Esophagus muscularis mucosa (tissue), 3 donors: Measurements from ENCODE around the gene HYAL1.

Experiments used
- POLR2A ChIP-seq: fragments of 450-650 bp; IDR thresholded peaks from one replicate; pipeline ENCODE4 v1.6.1; 2017; ENCODE audit warnings: antibody characterized with exemption, moderate library complexity, mild to moderate bottlenecking, low read depth
- POLR2AphosphoS5 ChIP-seq, 2 donors: sonication (generic); formaldehyde crosslinking; IDR thresholded peaks; one replicate each; pipeline ENCODE4 v1.6.1; 2017; ENCODE audit warnings: antibody characterized with exemption in 2 of 2
- TF ChIP-seq, protein P1 (sequence below), 3 experiments: fragments of 200-600 bp in 2 of 3; fragments of 450-650 bp in 1 of 3; sonication (generic) in 2 of 3; IDR thresholded peaks; one replicate each; pipeline ENCODE4 v1.5.1; 2017 to 2019; ENCODE audit warnings: antibody characterized with exemption in 3 of 3, mild to moderate bottlenecking in 2 of 3, moderate library complexity in 1 of 3

DNA sequence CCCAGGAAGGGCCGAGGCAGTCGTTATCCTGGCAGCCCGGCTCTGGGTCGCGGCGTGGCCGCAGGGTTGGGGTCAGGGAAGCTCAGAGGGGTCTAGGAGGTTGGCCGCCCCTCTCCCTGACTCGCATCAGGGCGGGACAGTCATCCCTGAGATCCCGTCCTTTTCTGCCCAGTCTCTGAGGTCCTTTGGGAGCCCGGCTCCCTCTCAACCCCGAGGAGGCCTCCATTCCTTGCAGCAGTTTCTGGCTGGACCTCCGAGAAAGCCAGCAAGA is 18.7 kb upstream of the HYAL1 start:
- no peak for TF ChIP-seq POLR2A
- TF ChIP-seq, protein P1, sequence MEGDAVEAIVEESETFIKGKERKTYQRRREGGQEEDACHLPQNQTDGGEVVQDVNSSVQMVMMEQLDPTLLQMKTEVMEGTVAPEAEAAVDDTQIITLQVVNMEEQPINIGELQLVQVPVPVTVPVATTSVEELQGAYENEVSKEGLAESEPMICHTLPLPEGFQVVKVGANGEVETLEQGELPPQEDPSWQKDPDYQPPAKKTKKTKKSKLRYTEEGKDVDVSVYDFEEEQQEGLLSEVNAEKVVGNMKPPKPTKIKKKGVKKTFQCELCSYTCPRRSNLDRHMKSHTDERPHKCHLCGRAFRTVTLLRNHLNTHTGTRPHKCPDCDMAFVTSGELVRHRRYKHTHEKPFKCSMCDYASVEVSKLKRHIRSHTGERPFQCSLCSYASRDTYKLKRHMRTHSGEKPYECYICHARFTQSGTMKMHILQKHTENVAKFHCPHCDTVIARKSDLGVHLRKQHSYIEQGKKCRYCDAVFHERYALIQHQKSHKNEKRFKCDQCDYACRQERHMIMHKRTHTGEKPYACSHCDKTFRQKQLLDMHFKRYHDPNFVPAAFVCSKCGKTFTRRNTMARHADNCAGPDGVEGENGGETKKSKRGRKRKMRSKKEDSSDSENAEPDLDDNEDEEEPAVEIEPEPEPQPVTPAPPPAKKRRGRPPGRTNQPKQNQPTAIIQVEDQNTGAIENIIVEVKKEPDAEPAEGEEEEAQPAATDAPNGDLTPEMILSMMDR (IDR thresholded peaks at IDR 0.05) = no peak
- TF ChIP-seq POLR2AphosphoS5 (IDR thresholded peaks at IDR 0.05) = no peak
